K562 (cell line): ENCODE data around the gene ZNF441. TPM values are rescaled to one million over a fixed set of nuclear protein-coding genes. Genes with fewer than 3 reads are reported as not detected.

ENCODE experiments used
- BCLAF1 ChIP-seq, 2 experiments: fragments of 450-650 bp in 1 of 2; IDR thresholded peaks; 2 replicates each; pipeline ENCODE4 v1.6.1; 2011 to 2017; ENCODE audit warnings: low read depth in 2 of 2, antibody characterized with exemption in 1 of 2, borderline replicate concordance in 1 of 2, low read length in 1 of 2, mild to moderate bottlenecking in 1 of 2, mixed read lengths in 1 of 2; ENCODE audit not compliant: control insufficient read depth in 1 of 2
- HNRNPK ChIP-seq: fragments of 200-400 bp; formaldehyde crosslinking; IDR thresholded peaks from one replicate; pipeline ENCODE4 v1.6.1; 2018; ENCODE audit warnings: mild to moderate bottlenecking, low read depth, low read length; ENCODE audit not compliant: poor library complexity, severe bottlenecking
- SMARCE1 ChIP-seq: fragments of 450-650 bp; IDR thresholded peaks from 2 replicates; pipeline ENCODE4 v1.7.1; 2016; ENCODE audit warnings: mild to moderate bottlenecking
- TCF7 ChIP-seq: sonication (generic); IDR thresholded peaks from 2 replicates; pipeline ENCODE4 v1.6.1; 2016; ENCODE audit warnings: antibody characterized with exemption, borderline replicate concordance
- TGIF2 ChIP-seq: sonication (generic); formaldehyde crosslinking; IDR thresholded peaks from 2 replicates; pipeline ENCODE4 v1.8.1; 2022; ENCODE audit warnings: mild to moderate bottlenecking, missing genetic modification reagents, moderate library complexity
- ZNF707 ChIP-seq: fragments of 250-450 bp; sonication (Bioruptor Pico); conservative IDR thresholded peaks from 2 replicates; pipeline ENCODE4 v1.8.0; 2022; ENCODE audit warnings: inconsistent platforms, mild to moderate bottlenecking, moderate library complexity
- polyA plus RNA-seq, 8 experiments: library from polyadenylated mRNA; depleted of rRNA in 4 of 8; stranded (reverse) in 5 of 8; unstranded in 3 of 8; fragments of >200 nt; fragmentation: Nextera tagmentation in 2 of 8; fragmentation: Illumina TruSeq in 1 of 8; extraction: Ambion mirVana in 2 of 8; extraction: Trizol in 1 of 8; gene quantifications; 2 replicates each; pipeline versions ENCODE4 v1.2.1 to v1.2.3, GENCODE V29; 2011 to 2014; ENCODE audit warnings: inconsistent platforms in 1 of 8, missing spikeins in 1 of 8
- total RNA-seq, 7 experiments: library from RNA; depleted of rRNA in 6 of 7; stranded (reverse); fragments of >200 nt in 6 of 7; fragmentation: Illumina TruSeq in 2 of 7; extraction: Trizol in 2 of 7; gene quantifications; 2 replicates each; pipeline versions ENCODE4 v1.2.1 to v1.2.3, GENCODE V29; 2011 to 2021; ENCODE audit warnings: low replicate concordance in 1 of 7

The ZNF441 gene
- total and polyA plus RNA-seq, 9 of the 15 experiments (the other 6 are each of a cell fraction or from before 2014, with no cell fraction given): 1.9 to 14.0 (median 7.8) TPM

GRCh38 chr19:11737964-11738745 is 28.6 kb upstream of the ZNF441 start (continued):
- TF ChIP-seq BCLAF1 (IDR thresholded peaks at IDR 0.05; ENCODE audit: borderline replicate concordance in 1 of 2, control insufficient read depth in 1 of 2, low read depth in 2 of 2, low read length in 1 of 2) (no peak), TCF7 (0 out of 2 replicates have a peak, but pooled peaks have one; percentile 44), HNRNPK (no peak), ZNF707 (CRISPR knock-in tag) (no peak), SMARCE1 (peak; percentile 56), TGIF2 (CRISPR knock-in tag) (peak; percentile 92; the same call in 1 of the 2 replicates)
